ENCODE measurements around the gene KRT36. TPM values are rescaled to one million over a fixed set of nuclear protein-coding genes. Genes with fewer than 3 reads are reported as not detected.

The KRT36 gene
- total RNA-seq, 4 donors from 2014 or later, result not detected

GRCh38 chr17:41483531-41483930 is 6.2 kb downstream of the KRT36 start:
- 73 to 80% methylated on average over 7 to 9 of the region's 9 CpGs for WGBS, 2 donors (ENCODE audit: low coverage in 1 of 2)
- no peak for TF ChIP-seq POLR2A (IDR thresholded peaks at IDR 0.05)
- no peak for TF ChIP-seq CTCF (IDR thresholded peaks at IDR 0.05)
- no peak for TF ChIP-seq POLR2AphosphoS5 (IDR thresholded peaks at IDR 0.05)
- no peak for TF ChIP-seq EP300 (IDR thresholded peaks at IDR 0.05; ENCODE audit: low read depth)
- H3K36me3 ChIP-seq, result no peaks in the 10 kb centered on the region
- H3K27me3 ChIP-seq, result no peaks in the 10 kb centered on the region
- no peaks in the 10 kb centered on the region for H3K9me3 ChIP-seq
- H3K27ac ChIP-seq, result no peak overlapping the region
- no peak for DNase-seq
- no peak overlapping the region for H3K4me3 ChIP-seq
- no peaks in the 10 kb centered on the region for H3K4me1 ChIP-seq
- intact Hi-C loops (cut with DNase I; ENCODE audit: low total_unique reads), result no loop called here
- in situ Hi-C loops (cut with MboI; ENCODE audit: low pct_ligation_motif_present in 1 of 4, low pct_unique_long_range_greater_than_20kb in 1 of 4, low sequenced_read_pairs in 3 of 4), result no loop called here

- intact Hi-C loops (cut with DNase I; ENCODE audit: low total_unique reads) (no loop called here), in situ Hi-C loops (cut with MboI; ENCODE audit: low pct_ligation_motif_present in 1 of 4, low pct_unique_long_range_greater_than_20kb in 1 of 4, low sequenced_read_pairs in 3 of 4) (no loop called here)
- Histone ChIP-seq H3K4me1 (no peaks in the 10 kb centered on the region), H3K27me3 (no peaks in the 10 kb centered on the region), H3K9me3 (no peaks in the 10 kb centered on the region), H3K27ac (no peak within 1 kb of the TSS), H3K4me3 (no peak within 1 kb of the TSS), H3K36me3 (no peaks in the 10 kb centered on the region)
- TF ChIP-seq POLR2A (IDR thresholded peaks at IDR 0.05) (no peak), CTCF (IDR thresholded peaks at IDR 0.05) (no peak)
- WGBS, 2 donors (ENCODE audit: low coverage in 1 of 2), result 87% methylated on average over 2 of the region's 2 CpGs; no CpG with 5 or more reads in 1 of the 2 donors
- DNase-seq, result no peak
These were observed 8.7 kb downstream of the KRT36 start, which contains the start of gene KRT35 for GRCh38 chr17:41481036-41481435. Gene KRT35, minus strand, starts transcription at chr17:41481151. Its CDS starts 54 bp downstream, at chr17:41481097.

- DNase-seq, result no peak
- in situ Hi-C loops (cut with MboI; ENCODE audit: low pct_ligation_motif_present in 1 of 4, low pct_unique_long_range_greater_than_20kb in 1 of 4, low sequenced_read_pairs in 3 of 4), result no loop called here
These were observed 9.1 kb downstream of the KRT36 start for GRCh38 chr17:41480581-41480980.

GRCh38 chr17:41480136-41480535 is 9.6 kb downstream of the KRT36 start:
- TF ChIP-seq POLR2A (IDR thresholded peaks at IDR 0.05) (no peak), POLR2AphosphoS5 (IDR thresholded peaks at IDR 0.05) (no peak), CTCF (IDR thresholded peaks at IDR 0.05) (no peak), EP300 (IDR thresholded peaks at IDR 0.05; ENCODE audit: low read depth) (no peak)
- no peaks in the 10 kb centered on the region for H3K36me3 ChIP-seq
- DNase-seq, result no peak
- no peaks in the 10 kb centered on the region for H3K27me3 ChIP-seq
- H3K4me1 ChIP-seq, result no peaks in the 10 kb centered on the region
- 55 to 86% methylated on average over 1 to 2 of the region's 2 CpGs for WGBS, 2 donors (ENCODE audit: low coverage in 1 of 2)
- H3K9me3 ChIP-seq, result no peaks in the 10 kb centered on the region
- intact Hi-C loops (cut with DNase I; ENCODE audit: low total_unique reads) (no loop called here), in situ Hi-C loops (cut with MboI; ENCODE audit: low pct_ligation_motif_present in 1 of 4, low pct_unique_long_range_greater_than_20kb in 1 of 4, low sequenced_read_pairs in 3 of 4) (no loop called here)
- H3K27ac ChIP-seq, result no peak overlapping the region
- H3K4me3 ChIP-seq, result no peak overlapping the region

More at GRCh38 chr17:41480581-41480980, 9.1 kb downstream of the KRT36 start:
- no peaks in the 10 kb centered on the region for H3K9me3 ChIP-seq
- no peak overlapping the region for H3K27ac ChIP-seq
- H3K36me3 ChIP-seq, result no peaks in the 10 kb centered on the region
- H3K4me1 ChIP-seq, result no peaks in the 10 kb centered on the region
- 89% methylated on average over 10 of the region's 10 CpGs; no CpG with 5 or more reads in 1 of the 2 donors for WGBS, 2 donors (ENCODE audit: low coverage in 1 of 2)
- intact Hi-C loops (cut with DNase I; ENCODE audit: low total_unique reads), result no loop called here
- H3K4me3 ChIP-seq, result no peak overlapping the region
- H3K27me3 ChIP-seq, result no peaks in the 10 kb centered on the region
- no peak for TF ChIP-seq POLR2A (IDR thresholded peaks at IDR 0.05)
- TF ChIP-seq CTCF (IDR thresholded peaks at IDR 0.05), result no peak
- TF ChIP-seq POLR2AphosphoS5 (IDR thresholded peaks at IDR 0.05), result no peak
- TF ChIP-seq EP300 (IDR thresholded peaks at IDR 0.05; ENCODE audit: low read depth), result no peak

Data from transverse colon (tissue), 4 donors.